Trophoblast cell (in vitro differentiated cells and primary cell): ENCODE measurements around the gene UBR1.

Source experiments
- DNase-seq, 2 donors: peaks; one replicate each; pipeline ENCODE4 v3.0.0-alpha.2; 2016
- H2AFZ ChIP-seq: 2 replicates; pipeline ENCODE4 v1.6.1; 2013; ENCODE audit warnings: low read length, moderate library complexity, mild to moderate bottlenecking; ENCODE audit not compliant: insufficient read depth, poor library complexity
- H2AK5ac ChIP-seq: 2 replicates; pipeline ENCODE4 v1.6.1; 2013; ENCODE audit warnings: mild to moderate bottlenecking, low read length
- H2BK120ac ChIP-seq: 2 replicates; pipeline ENCODE4 v1.6.1; 2013; ENCODE audit warnings: low read length, mild to moderate bottlenecking, moderate library complexity; ENCODE audit not compliant: insufficient read depth, poor library complexity
- H2BK12ac ChIP-seq: 2 replicates; pipeline ENCODE4 v1.6.1; 2013; ENCODE audit warnings: mild to moderate bottlenecking, low read length, moderate library complexity
- H2BK5ac ChIP-seq: 2 replicates; pipeline ENCODE4 v1.6.1; 2013; ENCODE audit warnings: low read length, low read depth, moderate library complexity, mild to moderate bottlenecking; ENCODE audit not compliant: poor library complexity
- H3K14ac ChIP-seq: 2 replicates; pipeline ENCODE4 v1.6.1; 2013; ENCODE audit warnings: mild to moderate bottlenecking, low read length
- H3K18ac ChIP-seq: 2 replicates; pipeline ENCODE4 v1.6.1; 2013; ENCODE audit warnings: mild to moderate bottlenecking, low read length
- H3K23ac ChIP-seq: 2 replicates; pipeline ENCODE4 v1.6.1; 2013; ENCODE audit warnings: low read length
- H3K27ac ChIP-seq: 2 replicates; pipeline ENCODE4 v1.5.1; 2013; ENCODE audit warnings: low read depth, mild to moderate bottlenecking, inconsistent platforms, low read length, moderate library complexity
- H3K27me3 ChIP-seq: 2 replicates; pipeline ENCODE4 v1.6.1; 2013; ENCODE audit warnings: inconsistent platforms, mild to moderate bottlenecking, low read length, moderate library complexity; ENCODE audit not compliant: insufficient read depth
- H3K36me3 ChIP-seq, 2 experiments: 1 replicate in 1 of 2; 2 replicates in 1 of 2; pipeline ENCODE4 v1.6.1; 2013; ENCODE audit warnings: low read length in 2 of 2, mild to moderate bottlenecking in 2 of 2, moderate library complexity in 1 of 2; ENCODE audit not compliant: insufficient read depth in 2 of 2, control insufficient read depth in 1 of 2
- H3K4ac ChIP-seq: 2 replicates; pipeline ENCODE4 v1.6.1; 2013; ENCODE audit warnings: low read depth, mild to moderate bottlenecking, low read length, moderate library complexity
- H3K4me1 ChIP-seq, 2 experiments: 1 replicate in 1 of 2; 2 replicates in 1 of 2; pipeline ENCODE4 v1.6.1; 2013; ENCODE audit warnings: low read length in 2 of 2, mild to moderate bottlenecking in 2 of 2, moderate library complexity in 1 of 2; ENCODE audit not compliant: insufficient read depth in 2 of 2, control insufficient read depth in 1 of 2
- H3K4me2 ChIP-seq: 2 replicates; pipeline ENCODE4 v1.6.1; 2013; ENCODE audit warnings: inconsistent platforms, mild to moderate bottlenecking, low read length, moderate library complexity
- H3K4me3 ChIP-seq: 2 replicates; pipeline ENCODE4 v1.5.1; 2013; ENCODE audit warnings: mild to moderate bottlenecking, low read depth, low read length, inconsistent platforms
- H3K79me1 ChIP-seq: one replicate; pipeline ENCODE4 v1.6.1; 2013; ENCODE audit warnings: low read length
- H3K79me2 ChIP-seq: 2 replicates; pipeline ENCODE4 v1.6.1; 2013; ENCODE audit warnings: low read length, mild to moderate bottlenecking; ENCODE audit not compliant: control insufficient read depth, insufficient read depth, poor library complexity
- H3K9ac ChIP-seq: 2 replicates; pipeline ENCODE4 v1.6.1; 2013; ENCODE audit warnings: mild to moderate bottlenecking, low read length
- H3K9me3 ChIP-seq: 2 replicates; pipeline ENCODE4 v1.6.1; 2013; ENCODE audit warnings: low read depth, mild to moderate bottlenecking, control low read depth, inconsistent platforms, low read length; ENCODE audit not compliant: insufficient read depth
- H4K12ac ChIP-seq: 2 replicates; pipeline ENCODE4 v1.6.1; 2013; ENCODE audit warnings: low read depth, mild to moderate bottlenecking, low read length, moderate library complexity
- H4K8ac ChIP-seq: 2 replicates; pipeline ENCODE4 v1.6.1; 2013; ENCODE audit warnings: low read depth, mild to moderate bottlenecking, low read length, moderate library complexity
- H4K91ac ChIP-seq: one replicate; pipeline ENCODE4 v1.6.1; 2013; ENCODE audit warnings: low read depth, mild to moderate bottlenecking, low read length, moderate library complexity
- WGBS: extraction: QIAGEN DNeasy Blood & Tissue Kit; methylation state at CpG from one replicate; pipeline ENCODE4 v1.1.7; 2013; ENCODE audit warnings: missing lambda C conversion rate; ENCODE audit not compliant: insufficient read length, insufficient coverage; ENCODE audit errors: extremely low coverage; 5-methylcytosine and 5-hydroxymethylcytosine counted together

Gene UBR1

GRCh38 chr15:43146184-43146583 is 40.3 kb upstream of the UBR1 start:
- Histone ChIP-seq H2AK5ac (no peak overlapping the region), H2BK12ac (no peak overlapping the region), H3K9ac (no peak overlapping the region), H3K27ac (no peak overlapping the region), H3K23ac (no peak overlapping the region), H2AFZ (no peak overlapping the region), H3K36me3 (peaks cover 2% of the 10 kb centered on the region in 2 experiments), H2BK120ac (no peak overlapping the region), H3K4me3 (no peak overlapping the region), H2BK5ac (no peak overlapping the region), H3K9me3 (no peaks in the 10 kb centered on the region), H4K91ac (no peak overlapping the region), H3K4me2 (no peak overlapping the region), H4K8ac (no peak overlapping the region), H3K79me1 (no peaks in the 10 kb centered on the region), H4K12ac (no peak overlapping the region), H3K4me1 (no peaks in the 10 kb centered on the region), H3K27me3 (no peaks in the 10 kb centered on the region), H3K18ac (no peak overlapping the region), H3K4ac (no peak overlapping the region), H3K14ac (no peak overlapping the region), H3K79me2 (no peaks in the 10 kb centered on the region)
- no peak for DNase-seq
- WGBS, result no CpG with 5 or more reads among the region's 5 CpGs

- Histone ChIP-seq H2BK5ac (no peak overlapping the region), H3K18ac (no peak overlapping the region), H3K9me3 (no peaks in the 10 kb centered on the region), H4K12ac (no peak overlapping the region), H3K4me2 (no peak overlapping the region), H2AK5ac (no peak overlapping the region), H3K79me2 (no peaks in the 10 kb centered on the region), H3K79me1 (no peaks in the 10 kb centered on the region), H3K4me3 (no peak overlapping the region), H3K27me3 (no peaks in the 10 kb centered on the region), H3K23ac (no peak overlapping the region), H4K91ac (no peak overlapping the region), H2AFZ (no peak overlapping the region), H3K27ac (no peak overlapping the region), H3K36me3 (peaks cover 9 to 15% of the 10 kb centered on the region in 2 experiments), H2BK120ac (no peak overlapping the region), H3K4ac (no peak overlapping the region), H4K8ac (no peak overlapping the region), H3K4me1 (no peaks in the 10 kb centered on the region), H3K9ac (no peak overlapping the region), H3K14ac (no peak overlapping the region), H2BK12ac (no peak overlapping the region)
- DNase-seq, result no peak
These were observed 38.7 kb upstream of the UBR1 start for GRCh38 chr15:43144512-43144911.

DNA sequence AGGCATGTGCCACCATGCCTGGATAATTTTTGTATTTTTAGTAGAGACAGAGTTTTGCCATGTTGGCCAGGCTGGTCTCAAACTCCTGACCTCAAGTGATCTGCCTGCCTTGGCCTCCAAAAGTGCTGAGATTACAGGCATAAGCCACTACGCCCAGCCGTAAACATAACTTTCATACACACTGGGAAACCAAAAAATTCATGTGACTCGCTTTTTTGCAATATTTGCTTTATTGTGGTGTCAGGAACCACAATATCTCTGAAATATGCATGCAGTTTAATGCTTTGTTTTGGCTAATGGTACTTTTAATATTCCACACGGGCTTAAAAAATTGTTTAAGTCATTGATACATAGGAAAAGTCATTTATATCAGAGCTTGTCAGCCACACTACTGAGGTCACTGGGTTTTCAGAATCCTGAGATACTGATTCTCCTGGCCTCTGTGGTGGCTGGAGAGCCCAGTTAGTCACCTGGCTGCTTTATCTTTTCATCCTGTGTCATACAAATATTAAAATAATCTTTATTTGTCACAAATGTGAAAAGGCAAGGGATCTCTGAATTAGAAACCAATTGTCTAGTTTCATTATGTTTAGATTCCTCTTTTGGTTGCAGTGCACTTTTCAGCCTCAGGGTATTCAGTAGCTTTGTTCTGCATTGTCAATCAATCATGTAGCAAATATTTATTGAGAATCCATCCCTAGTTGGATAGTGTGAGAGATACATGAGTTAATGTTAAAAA is 37.5 kb upstream of the UBR1 start:
- Histone ChIP-seq H3K9ac (no peak overlapping the region), H3K4me2 (no peak overlapping the region), H4K8ac (no peak overlapping the region), H3K23ac (no peak overlapping the region), H3K79me1 (no peaks in the 10 kb centered on the region), H2AFZ (no peak overlapping the region), H3K27ac (no peak overlapping the region), H4K91ac (no peak overlapping the region), H2BK5ac (no peak overlapping the region), H3K14ac (no peak overlapping the region), H3K4ac (no peak overlapping the region), H3K18ac (no peak overlapping the region), H3K79me2 (no peaks in the 10 kb centered on the region), H2BK12ac (no peak overlapping the region), H4K12ac (no peak overlapping the region), H3K4me3 (no peak overlapping the region), H2AK5ac (no peak overlapping the region), H3K4me1 (no peaks in the 10 kb centered on the region), H3K9me3 (no peaks in the 10 kb centered on the region), H3K27me3 (no peaks in the 10 kb centered on the region), H3K36me3 (peaks cover 10 to 14% of the 10 kb centered on the region in 2 experiments), H2BK120ac (no peak overlapping the region)
- no peak for DNase-seq
- WGBS, result no CpG with 5 or more reads among the region's 4 CpGs

- Histone ChIP-seq H2AK5ac (no peak overlapping the region), H3K9me3 (peaks cover 1% of the 10 kb centered on the region), H3K23ac (no peak overlapping the region), H3K9ac (no peak overlapping the region), H3K27me3 (no peaks in the 10 kb centered on the region), H3K36me3 (peaks cover 14 to 20% of the 10 kb centered on the region in 2 experiments), H4K12ac (no peak overlapping the region), H4K8ac (no peak overlapping the region), H2BK120ac (no peak overlapping the region), H3K18ac (no peak overlapping the region), H3K4me2 (no peak overlapping the region), H3K4me3 (no peak overlapping the region), H3K27ac (no peak overlapping the region), H4K91ac (no peak overlapping the region), H3K79me2 (peaks cover 7% of the 10 kb centered on the region), H3K4ac (no peak overlapping the region), H2BK5ac (no peak overlapping the region), H2AFZ (no peak overlapping the region), H3K79me1 (peaks cover 10% of the 10 kb centered on the region), H2BK12ac (no peak overlapping the region), H3K14ac (no peak overlapping the region), H3K4me1 (peaks cover 0 to 2% of the 10 kb centered on the region in 2 experiments)
- no peak for DNase-seq
- WGBS, result no CpG with 5 or more reads among the region's 3 CpGs
These were observed 29.5 kb upstream of the UBR1 start for GRCh38 chr15:43135351-43135750.
